ENCODE measurements around the gene PLXNB2. TPM values are rescaled to one million over a fixed set of nuclear protein-coding genes. Genes with fewer than 3 reads are reported as not detected.

Gene PLXNB2
- total RNA-seq, 1 experiment from 2014 or later, result 227 TPM

DNA sequence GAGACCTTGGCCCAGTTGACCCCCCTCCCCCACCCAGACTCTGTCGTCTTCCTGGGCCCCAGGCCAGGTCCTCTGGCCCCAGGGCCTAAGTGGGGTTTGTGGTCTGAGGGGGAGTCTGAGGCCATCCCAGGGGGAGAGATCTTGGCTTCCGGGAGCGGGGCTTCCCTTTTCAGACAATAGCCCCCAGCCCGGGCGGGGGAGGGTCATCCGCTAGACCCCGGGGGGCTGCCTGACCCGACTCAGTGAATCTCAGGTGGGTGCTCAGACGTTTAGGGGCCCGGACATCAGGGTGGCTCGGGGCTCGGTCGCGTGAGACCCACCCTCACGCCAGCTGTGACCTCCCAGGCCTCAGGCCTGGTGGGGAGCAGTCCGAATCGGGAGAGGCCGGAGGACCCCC is 37.9 kb downstream of the PLXNB2 start:
- H3K27ac ChIP-seq (ENCODE audit: low read length), result peak overlapping the region; percentile 86
- BruUV-seq (replicated peaks), result no TSS peak
- in situ Hi-C loops (cut with HindIII; ENCODE audit: low pct_unique_long_range_greater_than_20kb, low sequenced_read_pairs), result no loop called here

DNA sequence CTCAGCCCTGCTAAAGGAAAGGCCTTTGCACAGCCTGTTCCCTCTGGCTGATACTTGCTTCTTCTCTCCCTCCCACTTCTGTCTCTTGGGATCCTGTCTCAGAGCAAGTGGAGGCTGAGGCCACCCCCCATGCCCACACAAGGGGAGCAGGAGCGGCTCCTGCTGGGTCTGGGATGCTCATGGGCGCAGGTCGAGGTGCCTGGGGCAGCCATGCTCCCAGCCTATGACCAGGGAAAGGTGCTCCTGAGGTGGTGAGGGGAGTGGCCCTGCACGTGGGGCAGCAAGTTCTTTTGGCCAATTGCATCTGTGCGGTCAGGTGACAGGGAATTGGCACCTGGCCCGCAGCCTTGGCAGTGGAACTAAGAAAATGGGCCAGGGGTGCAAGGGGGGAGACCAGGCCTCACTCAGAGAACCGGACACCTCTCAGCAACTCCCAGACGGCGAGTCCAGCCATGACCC is 38.8 kb downstream of the PLXNB2 start:
- Histone ChIP-seq H3K9me3 (ENCODE audit: control insufficient read depth, insufficient read depth, low read depth, low read length) (no peaks in the 10 kb centered on the region), H3K27me3 (ENCODE audit: control insufficient read depth, insufficient read depth, low read length) (no peaks in the 10 kb centered on the region), H3K27ac (ENCODE audit: low read length) (peak overlapping the region; percentile 86), H3K4me1 (ENCODE audit: control insufficient read depth, insufficient read depth, low read length) (peaks cover 12% of the 10 kb centered on the region), H3K4me3 (ENCODE audit: low read depth in 2 of 2, low read length in 2 of 2) (peak overlapping the region in 1 of 2 experiments; percentile 65; a peak in 3 of 4 replicates), H3K36me3 (ENCODE audit: control insufficient read depth, insufficient read depth, low read length) (no peaks in the 10 kb centered on the region)
- DNase-seq (ENCODE audit: low read depth, low spot score) (no peak), ATAC-seq (no peak)
- ChIA-PET POLR2A (no interaction called here), CTCF (no interaction called here)
- intact Hi-C loops (cut with micrococcal nuclease; ENCODE audit: unreplicated experiment), result no loop called here
- TF ChIP-seq, protein P1, sequence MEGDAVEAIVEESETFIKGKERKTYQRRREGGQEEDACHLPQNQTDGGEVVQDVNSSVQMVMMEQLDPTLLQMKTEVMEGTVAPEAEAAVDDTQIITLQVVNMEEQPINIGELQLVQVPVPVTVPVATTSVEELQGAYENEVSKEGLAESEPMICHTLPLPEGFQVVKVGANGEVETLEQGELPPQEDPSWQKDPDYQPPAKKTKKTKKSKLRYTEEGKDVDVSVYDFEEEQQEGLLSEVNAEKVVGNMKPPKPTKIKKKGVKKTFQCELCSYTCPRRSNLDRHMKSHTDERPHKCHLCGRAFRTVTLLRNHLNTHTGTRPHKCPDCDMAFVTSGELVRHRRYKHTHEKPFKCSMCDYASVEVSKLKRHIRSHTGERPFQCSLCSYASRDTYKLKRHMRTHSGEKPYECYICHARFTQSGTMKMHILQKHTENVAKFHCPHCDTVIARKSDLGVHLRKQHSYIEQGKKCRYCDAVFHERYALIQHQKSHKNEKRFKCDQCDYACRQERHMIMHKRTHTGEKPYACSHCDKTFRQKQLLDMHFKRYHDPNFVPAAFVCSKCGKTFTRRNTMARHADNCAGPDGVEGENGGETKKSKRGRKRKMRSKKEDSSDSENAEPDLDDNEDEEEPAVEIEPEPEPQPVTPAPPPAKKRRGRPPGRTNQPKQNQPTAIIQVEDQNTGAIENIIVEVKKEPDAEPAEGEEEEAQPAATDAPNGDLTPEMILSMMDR (IDR thresholded peaks at IDR 0.05), result no peak
- TF ChIP-seq TCF7L2 (IDR thresholded peaks at IDR 0.05; ENCODE audit: low read depth, low read length), result no peak
- TF ChIP-seq, protein P2, sequence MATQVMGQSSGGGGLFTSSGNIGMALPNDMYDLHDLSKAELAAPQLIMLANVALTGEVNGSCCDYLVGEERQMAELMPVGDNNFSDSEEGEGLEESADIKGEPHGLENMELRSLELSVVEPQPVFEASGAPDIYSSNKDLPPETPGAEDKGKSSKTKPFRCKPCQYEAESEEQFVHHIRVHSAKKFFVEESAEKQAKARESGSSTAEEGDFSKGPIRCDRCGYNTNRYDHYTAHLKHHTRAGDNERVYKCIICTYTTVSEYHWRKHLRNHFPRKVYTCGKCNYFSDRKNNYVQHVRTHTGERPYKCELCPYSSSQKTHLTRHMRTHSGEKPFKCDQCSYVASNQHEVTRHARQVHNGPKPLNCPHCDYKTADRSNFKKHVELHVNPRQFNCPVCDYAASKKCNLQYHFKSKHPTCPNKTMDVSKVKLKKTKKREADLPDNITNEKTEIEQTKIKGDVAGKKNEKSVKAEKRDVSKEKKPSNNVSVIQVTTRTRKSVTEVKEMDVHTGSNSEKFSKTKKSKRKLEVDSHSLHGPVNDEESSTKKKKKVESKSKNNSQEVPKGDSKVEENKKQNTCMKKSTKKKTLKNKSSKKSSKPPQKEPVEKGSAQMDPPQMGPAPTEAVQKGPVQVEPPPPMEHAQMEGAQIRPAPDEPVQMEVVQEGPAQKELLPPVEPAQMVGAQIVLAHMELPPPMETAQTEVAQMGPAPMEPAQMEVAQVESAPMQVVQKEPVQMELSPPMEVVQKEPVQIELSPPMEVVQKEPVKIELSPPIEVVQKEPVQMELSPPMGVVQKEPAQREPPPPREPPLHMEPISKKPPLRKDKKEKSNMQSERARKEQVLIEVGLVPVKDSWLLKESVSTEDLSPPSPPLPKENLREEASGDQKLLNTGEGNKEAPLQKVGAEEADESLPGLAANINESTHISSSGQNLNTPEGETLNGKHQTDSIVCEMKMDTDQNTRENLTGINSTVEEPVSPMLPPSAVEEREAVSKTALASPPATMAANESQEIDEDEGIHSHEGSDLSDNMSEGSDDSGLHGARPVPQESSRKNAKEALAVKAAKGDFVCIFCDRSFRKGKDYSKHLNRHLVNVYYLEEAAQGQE (IDR thresholded peaks at IDR 0.05; ENCODE audit: insufficient read depth in 1 of 2, low read depth in 2 of 2, low read length in 1 of 2), result no peak
- TF ChIP-seq SIN3A (IDR thresholded peaks at IDR 0.05; ENCODE audit: borderline replicate concordance, insufficient read depth, low read depth, low read length), result no peak
- TF ChIP-seq POLR2AphosphoS5 (IDR thresholded peaks at IDR 0.05; ENCODE audit: low read depth, low read length), result no peak
- in situ Hi-C loops (cut with HindIII; ENCODE audit: low pct_unique_long_range_greater_than_20kb, low sequenced_read_pairs), result no loop called here
- BruUV-seq (replicated peaks), result no TSS peak

More for the DNA sequence above, 37.9 kb downstream of the PLXNB2 start:
- intact Hi-C loops (cut with micrococcal nuclease; ENCODE audit: unreplicated experiment), result no loop called here
- ATAC-seq, result no peak
- H3K36me3 ChIP-seq (ENCODE audit: control insufficient read depth, insufficient read depth, low read length), result no peaks in the 10 kb centered on the region
- no peaks in the 10 kb centered on the region for H3K27me3 ChIP-seq (ENCODE audit: control insufficient read depth, insufficient read depth, low read length)
- peak overlapping the region; percentile 56 to 65 for H3K4me3 ChIP-seq (ENCODE audit: low read depth in 2 of 2, low read length in 2 of 2)
- no peak for TF ChIP-seq TCF7L2 (IDR thresholded peaks at IDR 0.05; ENCODE audit: low read depth, low read length)
- TF ChIP-seq POLR2AphosphoS5 (IDR thresholded peaks at IDR 0.05; ENCODE audit: low read depth, low read length), result no peak
- no peak for TF ChIP-seq SIN3A (IDR thresholded peaks at IDR 0.05; ENCODE audit: borderline replicate concordance, insufficient read depth, low read depth, low read length)
- TF ChIP-seq, protein P1 (IDR thresholded peaks at IDR 0.05), result no peak
- TF ChIP-seq, protein P2 (IDR thresholded peaks at IDR 0.05; ENCODE audit: insufficient read depth in 1 of 2, low read depth in 2 of 2, low read length in 1 of 2), result no peak
- H3K4me1 ChIP-seq (ENCODE audit: control insufficient read depth, insufficient read depth, low read length), result peaks cover 17% of the 10 kb centered on the region
- CTCF ChIA-PET, result no interaction called here
- H3K9me3 ChIP-seq (ENCODE audit: control insufficient read depth, insufficient read depth, low read depth, low read length), result no peaks in the 10 kb centered on the region
- no peak for DNase-seq (ENCODE audit: low read depth, low spot score)
- POLR2A ChIA-PET, result no interaction called here

Data from Panc1 (cell line).